HepG2 (cell line): Measurements from ENCODE around the gene TMEM196. TPM values are rescaled to one million over a fixed set of nuclear protein-coding genes. Genes with fewer than 3 reads are reported as not detected.

Experiments used
- AGO2 ChIP-seq: fragments of 200-400 bp; formaldehyde crosslinking; optimal IDR thresholded peaks from 2 replicates; pipeline ENCODE3; 2017; ENCODE audit warnings: mild to moderate bottlenecking, low read depth, low read length, moderate library complexity
- CBX1 ChIP-seq: IDR thresholded peaks from one replicate; pipeline ENCODE4 v1.6.1; 2016; ENCODE audit warnings: antibody characterized with exemption, low read depth
- FOXA1 ChIP-seq, 2 experiments: fragments of 450-650 bp in 1 of 2; sonication (generic) in 1 of 2; formaldehyde crosslinking in 1 of 2; IDR thresholded peaks; 2 replicates each; pipeline versions ENCODE4 v1.4.0 to v1.6.1; 2016 to 2020; ENCODE audit warnings: missing genetic modification reagents in 1 of 2
- HDAC1 ChIP-seq: sonication (generic); formaldehyde crosslinking; IDR thresholded peaks from 2 replicates; pipeline ENCODE4 v1.5.1; 2020; ENCODE audit warnings: mild to moderate bottlenecking, missing genetic modification reagents
- HOXA5 ChIP-seq: sonication (generic); formaldehyde crosslinking; IDR thresholded peaks from 2 replicates; pipeline ENCODE4 v1.4.0; 2020; ENCODE audit warnings: missing genetic modification reagents
- MAZ ChIP-seq, 2 experiments: sonication (generic) in 1 of 2; formaldehyde crosslinking in 1 of 2; IDR thresholded peaks; 2 replicates each; pipeline versions ENCODE4 v1.5.0 to v1.6.1; 2012 to 2020; ENCODE audit warnings: low read depth in 2 of 2, mild to moderate bottlenecking in 2 of 2, borderline replicate concordance in 1 of 2, improper control_type of control experiment in 1 of 2, low read length in 1 of 2, missing genetic modification reagents in 1 of 2, moderate library complexity in 1 of 2
- MED1 ChIP-seq: sonication (generic); formaldehyde crosslinking; IDR thresholded peaks from 2 replicates; pipeline ENCODE4 v1.4.0; 2020; ENCODE audit warnings: missing genetic modification reagents
- NFIB ChIP-seq: sonication (generic); formaldehyde crosslinking; IDR thresholded peaks from 2 replicates; pipeline ENCODE4 v1.9.0; 2021; ENCODE audit warnings: missing genetic modification reagents, mild to moderate bottlenecking, borderline replicate concordance
- NFKB2 ChIP-seq: sonication (generic); formaldehyde crosslinking; IDR thresholded peaks from 2 replicates; pipeline ENCODE4 v1.4.0; 2020; ENCODE audit warnings: missing genetic modification reagents, borderline replicate concordance
- NR2F6 ChIP-seq, 2 experiments: IDR thresholded peaks; 2 replicates each; pipeline ENCODE4 v1.6.1; 2016; ENCODE audit warnings: antibody characterized with exemption in 1 of 2, mild to moderate bottlenecking in 1 of 2
- STAG1 ChIP-seq: sonication (generic); formaldehyde crosslinking; IDR thresholded peaks from 2 replicates; pipeline ENCODE4 v1.4.0; 2020; ENCODE audit warnings: missing genetic modification reagents
- ZNF326 ChIP-seq: sonication (generic); formaldehyde crosslinking; IDR thresholded peaks from 2 replicates; pipeline ENCODE4 v1.4.0; 2020; ENCODE audit warnings: missing genetic modification reagents, borderline replicate concordance
- ZNF431 ChIP-seq: sonication (generic); formaldehyde crosslinking; IDR thresholded peaks from 2 replicates; pipeline ENCODE4 v1.9.0; 2022; ENCODE audit warnings: missing genetic modification reagents, low read depth, mild to moderate bottlenecking, borderline replicate concordance
- ZNF703 ChIP-seq: sonication (generic); formaldehyde crosslinking; IDR thresholded peaks from 2 replicates; pipeline ENCODE4 v1.5.1; 2020; ENCODE audit warnings: missing genetic modification reagents, mild to moderate bottlenecking, moderate library complexity, borderline replicate concordance
- ZNF737 ChIP-seq: sonication (generic); formaldehyde crosslinking; IDR thresholded peaks from 2 replicates; pipeline ENCODE4 v1.5.0; 2020; ENCODE audit warnings: missing genetic modification reagents, mild to moderate bottlenecking, borderline replicate concordance
- ZNF772 ChIP-seq: sonication (generic); formaldehyde crosslinking; IDR thresholded peaks from 2 replicates; pipeline ENCODE4 v1.5.0; 2020; ENCODE audit warnings: mild to moderate bottlenecking, missing genetic modification reagents
- ZZZ3 ChIP-seq: sonication (generic); formaldehyde crosslinking; IDR thresholded peaks from 2 replicates; pipeline ENCODE4 v1.4.0; 2020; ENCODE audit warnings: missing genetic modification reagents, mild to moderate bottlenecking, borderline replicate concordance
- polyA plus RNA-seq, 8 experiments: library from polyadenylated mRNA; depleted of rRNA in 3 of 8; stranded (reverse) in 7 of 8; unstranded in 1 of 8; fragments of >200 nt; fragmentation: Illumina TruSeq in 4 of 8; extraction: Trizol in 4 of 8; gene quantifications; 2 replicates each; pipeline versions ENCODE4 v1.2.1 to v1.2.3, GENCODE V29; 2011 to 2016; ENCODE audit warnings: low read depth in 4 of 8, missing spikeins in 1 of 8, mixed read lengths in 1 of 8; ENCODE audit not compliant: insufficient read depth in 1 of 8
- total RNA-seq, 5 experiments: library from RNA; depleted of rRNA; stranded (reverse); fragments of >200 nt; fragmentation: Illumina TruSeq; extraction: Trizol; gene quantifications; 2 replicates each; pipeline ENCODE4 v1.2.3, GENCODE V29; 2016; ENCODE audit warnings: low read depth in 1 of 5
- TF ChIP-seq, protein P1 (sequence below): IDR thresholded peaks from 2 replicates; pipeline ENCODE4 v1.6.1; 2016
- TF ChIP-seq, protein P2 (sequence below), 2 experiments: IDR thresholded peaks; 2 replicates each; pipeline ENCODE4 v1.6.1; 2011 to 2012; ENCODE audit warnings: low read length in 2 of 2, borderline replicate concordance in 1 of 2, low read depth in 1 of 2, mild to moderate bottlenecking in 1 of 2, moderate library complexity in 1 of 2
- TF ChIP-seq, protein P3 (sequence below): sonication (generic); formaldehyde crosslinking; conservative IDR thresholded peaks from 2 replicates; pipeline ENCODE4 v1.4.0; 2020; ENCODE audit warnings: missing genetic modification reagents
- TF ChIP-seq, protein P4 (sequence below): sonication (generic); formaldehyde crosslinking; IDR thresholded peaks from 2 replicates; pipeline ENCODE4 v1.4.0; 2020; ENCODE audit warnings: mild to moderate bottlenecking, missing genetic modification reagents

Gene TMEM196
- total and polyA plus RNA-seq, 2 of the 13 experiments (the other 11 are each of a cell fraction or from before 2014, with no cell fraction given): not detected

DNA sequence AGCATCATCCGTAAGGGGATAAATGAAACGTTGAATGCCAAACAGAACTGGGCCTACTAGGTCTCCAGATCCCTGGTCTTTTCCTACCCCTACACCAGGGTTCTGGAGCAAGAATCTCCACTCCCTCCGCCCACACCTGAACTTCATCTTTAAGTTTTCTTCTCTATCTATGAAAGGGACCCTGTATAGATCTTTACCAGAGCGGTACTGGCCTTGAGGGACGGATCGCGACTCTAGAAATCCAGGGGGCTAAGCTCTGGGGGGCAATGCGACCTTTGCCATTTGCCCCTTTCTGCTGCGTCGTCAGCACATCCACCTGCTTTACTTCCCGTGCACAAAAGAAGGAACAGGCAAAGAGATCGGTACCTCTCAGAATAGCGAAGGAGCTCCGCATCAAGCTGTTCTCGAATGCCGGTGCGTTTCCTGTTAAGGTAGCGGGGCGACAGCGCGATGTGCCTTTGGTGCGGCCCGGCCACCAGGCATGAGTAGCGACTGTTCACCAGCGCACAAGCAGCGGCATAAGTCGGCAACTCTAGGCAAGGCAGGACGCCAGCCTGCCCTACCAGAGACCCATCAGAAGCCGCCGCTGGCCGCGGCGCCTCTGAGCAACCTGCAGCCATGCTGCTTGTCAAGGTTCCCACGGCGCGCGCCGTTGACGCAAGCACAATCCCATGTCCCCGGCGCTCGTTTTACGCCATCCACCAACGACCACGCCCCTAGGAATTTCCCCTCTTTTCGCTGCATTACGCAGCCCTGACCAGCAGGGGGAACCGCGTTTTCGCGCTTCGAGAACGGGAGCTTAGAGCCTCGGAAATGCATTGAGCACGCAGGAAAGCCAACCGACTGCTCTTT lies 64.8 kb downstream of the TMEM196 start, which contains the start of gene POLR1F (continued):
- TF ChIP-seq, protein P1, sequence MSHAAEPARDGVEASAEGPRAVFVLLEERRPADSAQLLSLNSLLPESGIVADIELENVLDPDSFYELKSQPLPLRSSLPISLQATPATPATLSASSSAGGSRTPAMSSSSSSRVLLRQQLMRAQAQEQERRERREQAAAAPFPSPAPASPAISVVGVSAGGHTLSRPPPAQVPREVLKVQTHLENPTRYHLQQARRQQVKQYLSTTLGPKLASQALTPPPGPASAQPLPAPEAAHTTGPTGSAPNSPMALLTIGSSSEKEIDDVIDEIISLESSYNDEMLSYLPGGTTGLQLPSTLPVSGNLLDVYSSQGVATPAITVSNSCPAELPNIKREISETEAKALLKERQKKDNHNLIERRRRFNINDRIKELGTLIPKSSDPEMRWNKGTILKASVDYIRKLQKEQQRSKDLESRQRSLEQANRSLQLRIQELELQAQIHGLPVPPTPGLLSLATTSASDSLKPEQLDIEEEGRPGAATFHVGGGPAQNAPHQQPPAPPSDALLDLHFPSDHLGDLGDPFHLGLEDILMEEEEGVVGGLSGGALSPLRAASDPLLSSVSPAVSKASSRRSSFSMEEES (CRISPR knock-in tag): peak; percentile 67
- TF ChIP-seq HOXA5: peak; percentile 65; the same call in 1 of the 2 replicates
- peak; percentile 86 for TF ChIP-seq MED1 (CRISPR knock-in tag)
- no peak for TF ChIP-seq ZNF326 (CRISPR knock-in tag)
- TF ChIP-seq, protein P2, sequence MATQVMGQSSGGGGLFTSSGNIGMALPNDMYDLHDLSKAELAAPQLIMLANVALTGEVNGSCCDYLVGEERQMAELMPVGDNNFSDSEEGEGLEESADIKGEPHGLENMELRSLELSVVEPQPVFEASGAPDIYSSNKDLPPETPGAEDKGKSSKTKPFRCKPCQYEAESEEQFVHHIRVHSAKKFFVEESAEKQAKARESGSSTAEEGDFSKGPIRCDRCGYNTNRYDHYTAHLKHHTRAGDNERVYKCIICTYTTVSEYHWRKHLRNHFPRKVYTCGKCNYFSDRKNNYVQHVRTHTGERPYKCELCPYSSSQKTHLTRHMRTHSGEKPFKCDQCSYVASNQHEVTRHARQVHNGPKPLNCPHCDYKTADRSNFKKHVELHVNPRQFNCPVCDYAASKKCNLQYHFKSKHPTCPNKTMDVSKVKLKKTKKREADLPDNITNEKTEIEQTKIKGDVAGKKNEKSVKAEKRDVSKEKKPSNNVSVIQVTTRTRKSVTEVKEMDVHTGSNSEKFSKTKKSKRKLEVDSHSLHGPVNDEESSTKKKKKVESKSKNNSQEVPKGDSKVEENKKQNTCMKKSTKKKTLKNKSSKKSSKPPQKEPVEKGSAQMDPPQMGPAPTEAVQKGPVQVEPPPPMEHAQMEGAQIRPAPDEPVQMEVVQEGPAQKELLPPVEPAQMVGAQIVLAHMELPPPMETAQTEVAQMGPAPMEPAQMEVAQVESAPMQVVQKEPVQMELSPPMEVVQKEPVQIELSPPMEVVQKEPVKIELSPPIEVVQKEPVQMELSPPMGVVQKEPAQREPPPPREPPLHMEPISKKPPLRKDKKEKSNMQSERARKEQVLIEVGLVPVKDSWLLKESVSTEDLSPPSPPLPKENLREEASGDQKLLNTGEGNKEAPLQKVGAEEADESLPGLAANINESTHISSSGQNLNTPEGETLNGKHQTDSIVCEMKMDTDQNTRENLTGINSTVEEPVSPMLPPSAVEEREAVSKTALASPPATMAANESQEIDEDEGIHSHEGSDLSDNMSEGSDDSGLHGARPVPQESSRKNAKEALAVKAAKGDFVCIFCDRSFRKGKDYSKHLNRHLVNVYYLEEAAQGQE (IDR thresholded peaks at IDR 0.05; ENCODE audit: borderline replicate concordance in 1 of 2, low read depth in 1 of 2, low read length in 2 of 2): 0 out of 4 replicates have a peak, but pooled peaks of 1 of the 2 experiments have one; percentile 33
- TF ChIP-seq MAZ (IDR thresholded peaks at IDR 0.05; ENCODE audit: borderline replicate concordance, low read depth, low read length): no peak
- TF ChIP-seq MAZ (CRISPR knock-in tag; IDR thresholded peaks at IDR 0.05; ENCODE audit: low read depth): peak; percentile 32; the same call in 1 of the 2 replicates
- TF ChIP-seq, protein P3, sequence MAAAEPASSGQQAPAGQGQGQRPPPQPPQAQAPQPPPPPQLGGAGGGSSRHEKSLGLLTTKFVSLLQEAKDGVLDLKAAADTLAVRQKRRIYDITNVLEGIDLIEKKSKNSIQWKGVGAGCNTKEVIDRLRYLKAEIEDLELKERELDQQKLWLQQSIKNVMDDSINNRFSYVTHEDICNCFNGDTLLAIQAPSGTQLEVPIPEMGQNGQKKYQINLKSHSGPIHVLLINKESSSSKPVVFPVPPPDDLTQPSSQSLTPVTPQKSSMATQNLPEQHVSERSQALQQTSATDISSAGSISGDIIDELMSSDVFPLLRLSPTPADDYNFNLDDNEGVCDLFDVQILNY: peak; percentile 86
- peak; percentile 21 for TF ChIP-seq AGO2
- peak; percentile 93 for TF ChIP-seq ZZZ3 (CRISPR knock-in tag)
- TF ChIP-seq, protein P4, sequence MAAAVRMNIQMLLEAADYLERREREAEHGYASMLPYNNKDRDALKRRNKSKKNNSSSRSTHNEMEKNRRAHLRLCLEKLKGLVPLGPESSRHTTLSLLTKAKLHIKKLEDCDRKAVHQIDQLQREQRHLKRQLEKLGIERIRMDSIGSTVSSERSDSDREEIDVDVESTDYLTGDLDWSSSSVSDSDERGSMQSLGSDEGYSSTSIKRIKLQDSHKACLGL (CRISPR knock-in tag): peak; percentile 97
- TF ChIP-seq ZNF431 (CRISPR knock-in tag): peak; percentile 52; the same call in 1 of the 2 replicates
- TF ChIP-seq HDAC1 (CRISPR knock-in tag): peak; percentile 96
- TF ChIP-seq ZNF703 (CRISPR knock-in tag): no peak
- TF ChIP-seq STAG1 (CRISPR knock-in tag): peak; percentile 62
- peak; percentile 79 for TF ChIP-seq NFKB2 (CRISPR knock-in tag)
- TF ChIP-seq NR2F6 (IDR thresholded peaks at IDR 0.05): no peak
- peak; percentile 57 for TF ChIP-seq NR2F6 (CRISPR knock-in tag; IDR thresholded peaks at IDR 0.05)
- no peak for TF ChIP-seq FOXA1 (IDR thresholded peaks at IDR 0.05)
- 0 out of 2 replicates have a peak, but pooled peaks have one; percentile 6 for TF ChIP-seq FOXA1 (CRISPR knock-in tag; IDR thresholded peaks at IDR 0.05)
- peak; percentile 72; the same call in 1 of the 2 replicates for TF ChIP-seq ZNF772
- TF ChIP-seq ZNF737: peak; percentile 31; the same call in 1 of the 2 replicates
- no peak for TF ChIP-seq NFIB (CRISPR knock-in tag)
- TF ChIP-seq CBX1: peak; percentile 96
